ENCODE results near the gene TAS1R3. TPM values are rescaled to one million over a fixed set of nuclear protein-coding genes. Genes with fewer than 3 reads are reported as not detected.

The TAS1R3 gene
- polyA plus RNA-seq, 1 donor from 2014 or later: 1.0 TPM

DNA sequence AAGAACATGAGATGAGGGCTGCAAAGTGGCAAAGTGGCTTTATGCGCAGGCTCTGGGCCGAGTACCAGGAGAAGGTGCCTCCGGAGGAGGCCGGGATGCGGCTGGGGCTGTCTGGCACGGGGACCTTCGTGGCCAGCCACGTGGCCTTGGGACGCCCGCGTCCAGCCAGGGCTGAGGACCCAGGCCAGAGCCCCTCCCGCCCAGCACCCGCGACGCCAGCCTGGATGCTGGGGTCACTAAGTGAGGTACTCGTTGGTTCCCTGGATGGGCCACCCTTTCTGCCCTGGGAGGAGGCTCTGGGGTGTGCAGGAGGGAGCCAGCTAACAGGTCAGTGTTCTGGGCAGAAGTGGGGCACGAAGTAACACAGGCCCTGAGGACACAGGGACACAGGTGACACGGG lies 38.2 kb upstream of the TAS1R3 start:
- Histone ChIP-seq H3K9me3 (ENCODE audit: low read length) (no peaks in the 10 kb centered on the region), H3K36me3 (ENCODE audit: insufficient read depth, low read length) (no peaks in the 10 kb centered on the region), H3K9ac (ENCODE audit: low read length) (no peak overlapping the region), H3K9me2 (ENCODE audit: insufficient read depth, low read length) (no peaks in the 10 kb centered on the region), H4K20me1 (ENCODE audit: insufficient read depth) (no peaks in the 10 kb centered on the region), H3K4me2 (ENCODE audit: low read length) (no peak overlapping the region), H3F3A (ENCODE audit: insufficient read depth, low read length, poor library complexity, severe bottlenecking) (no peaks in the 10 kb centered on the region), H2AFZ (ENCODE audit: low read depth, low read length) (no peak overlapping the region), H3K27ac (ENCODE audit: low read length) (no peak overlapping the region), H3K27me3 (ENCODE audit: insufficient read depth, low read depth, low read length) (no peaks in the 10 kb centered on the region), H3K79me2 (replicated peaks; ENCODE audit: insufficient read depth, low read length) (no peaks in the 10 kb centered on the region), H3K4me3 (ENCODE audit: low read length) (no peak overlapping the region)
- TF ChIP-seq RAD21 (conservative IDR thresholded peaks at IDR 0.05) (no peak), CTCF (IDR thresholded peaks at IDR 0.05; ENCODE audit: poor library complexity, severe bottlenecking) (no peak), EZH2 (IDR thresholded peaks at IDR 0.05; ENCODE audit: borderline replicate concordance, insufficient read depth, low read length, poor library complexity, severe bottlenecking) (no peak), TAF1 (IDR thresholded peaks at IDR 0.05; ENCODE audit: low read depth) (no peak), POLR2AphosphoS5 (IDR thresholded peaks at IDR 0.05) (no peak), EP300 (conservative IDR thresholded peaks at IDR 0.05; ENCODE audit: poor library complexity, severe bottlenecking) (no peak), MXI1 (conservative IDR thresholded peaks at IDR 0.05; ENCODE audit: poor library complexity, severe bottlenecking) (no peak), SMC3 (conservative IDR thresholded peaks at IDR 0.05; ENCODE audit: poor library complexity) (no peak)
- TF ChIP-seq, protein P1, sequence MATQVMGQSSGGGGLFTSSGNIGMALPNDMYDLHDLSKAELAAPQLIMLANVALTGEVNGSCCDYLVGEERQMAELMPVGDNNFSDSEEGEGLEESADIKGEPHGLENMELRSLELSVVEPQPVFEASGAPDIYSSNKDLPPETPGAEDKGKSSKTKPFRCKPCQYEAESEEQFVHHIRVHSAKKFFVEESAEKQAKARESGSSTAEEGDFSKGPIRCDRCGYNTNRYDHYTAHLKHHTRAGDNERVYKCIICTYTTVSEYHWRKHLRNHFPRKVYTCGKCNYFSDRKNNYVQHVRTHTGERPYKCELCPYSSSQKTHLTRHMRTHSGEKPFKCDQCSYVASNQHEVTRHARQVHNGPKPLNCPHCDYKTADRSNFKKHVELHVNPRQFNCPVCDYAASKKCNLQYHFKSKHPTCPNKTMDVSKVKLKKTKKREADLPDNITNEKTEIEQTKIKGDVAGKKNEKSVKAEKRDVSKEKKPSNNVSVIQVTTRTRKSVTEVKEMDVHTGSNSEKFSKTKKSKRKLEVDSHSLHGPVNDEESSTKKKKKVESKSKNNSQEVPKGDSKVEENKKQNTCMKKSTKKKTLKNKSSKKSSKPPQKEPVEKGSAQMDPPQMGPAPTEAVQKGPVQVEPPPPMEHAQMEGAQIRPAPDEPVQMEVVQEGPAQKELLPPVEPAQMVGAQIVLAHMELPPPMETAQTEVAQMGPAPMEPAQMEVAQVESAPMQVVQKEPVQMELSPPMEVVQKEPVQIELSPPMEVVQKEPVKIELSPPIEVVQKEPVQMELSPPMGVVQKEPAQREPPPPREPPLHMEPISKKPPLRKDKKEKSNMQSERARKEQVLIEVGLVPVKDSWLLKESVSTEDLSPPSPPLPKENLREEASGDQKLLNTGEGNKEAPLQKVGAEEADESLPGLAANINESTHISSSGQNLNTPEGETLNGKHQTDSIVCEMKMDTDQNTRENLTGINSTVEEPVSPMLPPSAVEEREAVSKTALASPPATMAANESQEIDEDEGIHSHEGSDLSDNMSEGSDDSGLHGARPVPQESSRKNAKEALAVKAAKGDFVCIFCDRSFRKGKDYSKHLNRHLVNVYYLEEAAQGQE (IDR thresholded peaks at IDR 0.05; ENCODE audit: borderline replicate concordance): no peak

DNA sequence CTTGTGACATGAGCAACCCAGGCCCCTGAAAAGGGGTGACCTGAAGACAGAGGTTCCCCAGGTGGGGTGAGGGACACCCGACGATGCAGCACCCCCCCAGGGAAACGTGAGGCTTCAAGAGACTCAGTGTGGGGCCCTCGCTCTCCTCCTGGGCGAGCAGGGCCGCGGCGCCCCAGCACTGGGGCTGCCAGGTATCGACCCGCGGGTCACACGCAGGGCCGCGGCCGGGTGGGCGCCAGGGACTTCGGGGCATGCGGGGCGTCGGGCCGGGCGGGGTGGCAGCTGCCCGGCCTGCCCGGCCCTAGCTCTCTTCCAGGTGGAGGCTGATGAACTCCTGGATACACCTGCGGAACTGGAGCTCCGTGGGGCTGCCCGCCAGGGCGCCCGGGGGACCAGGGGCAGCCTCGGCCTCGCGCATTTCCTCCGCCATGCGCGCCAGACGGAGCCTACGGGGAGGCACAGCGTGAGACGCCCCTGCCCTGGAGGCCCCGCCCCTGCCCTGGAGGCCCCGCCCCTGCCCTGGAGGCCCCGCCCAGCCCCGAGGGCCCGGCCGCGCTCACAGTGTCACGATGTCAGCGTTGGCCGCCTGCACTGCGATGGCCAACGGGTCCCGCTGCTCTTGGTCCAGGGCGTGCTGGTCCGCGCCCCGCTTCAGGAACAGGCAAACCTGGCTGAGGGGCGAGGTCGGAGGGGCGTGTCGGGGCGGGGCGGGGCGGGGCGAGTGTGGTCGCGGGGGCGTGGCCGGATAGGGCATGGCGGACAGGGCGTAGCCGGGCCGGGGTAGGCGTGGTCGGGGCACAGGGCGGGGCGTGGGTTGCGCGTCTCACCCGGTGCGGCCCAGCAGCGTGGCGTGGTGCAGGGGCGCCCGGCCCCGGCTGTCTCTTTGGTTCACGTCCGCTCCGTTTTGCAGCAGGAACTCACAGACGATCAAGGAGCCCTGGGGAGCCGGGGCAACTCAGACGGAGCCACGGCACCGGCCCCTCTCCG lies 37.5 kb upstream of the TAS1R3 start:
- no peaks in the 10 kb centered on the region for H3K79me2 ChIP-seq (replicated peaks; ENCODE audit: insufficient read depth, low read length)
- no peaks in the 10 kb centered on the region for H4K20me1 ChIP-seq (ENCODE audit: insufficient read depth)
- H3K4me3 ChIP-seq (ENCODE audit: low read length): no peak overlapping the region
- H3K9me2 ChIP-seq (ENCODE audit: insufficient read depth, low read length): no peaks in the 10 kb centered on the region
- H3K4me2 ChIP-seq (ENCODE audit: low read length): no peak overlapping the region
- no peak overlapping the region for H3K27ac ChIP-seq (ENCODE audit: low read length)
- no peak overlapping the region for H3K9ac ChIP-seq (ENCODE audit: low read length)
- H3F3A ChIP-seq (ENCODE audit: insufficient read depth, low read length, poor library complexity, severe bottlenecking): no peaks in the 10 kb centered on the region
- no peaks in the 10 kb centered on the region for H3K36me3 ChIP-seq (ENCODE audit: insufficient read depth, low read length)
- no peaks in the 10 kb centered on the region for H3K9me3 ChIP-seq (ENCODE audit: low read length)
- TF ChIP-seq EP300 (conservative IDR thresholded peaks at IDR 0.05; ENCODE audit: poor library complexity, severe bottlenecking) (no peak), EZH2 (IDR thresholded peaks at IDR 0.05; ENCODE audit: borderline replicate concordance, insufficient read depth, low read length, poor library complexity, severe bottlenecking) (no peak), RAD21 (conservative IDR thresholded peaks at IDR 0.05) (no peak), CTCF (IDR thresholded peaks at IDR 0.05; ENCODE audit: poor library complexity, severe bottlenecking) (no peak), TAF1 (IDR thresholded peaks at IDR 0.05; ENCODE audit: low read depth) (no peak)
- TF ChIP-seq, protein P1 (IDR thresholded peaks at IDR 0.05; ENCODE audit: borderline replicate concordance): no peak
- no peak overlapping the region for H2AFZ ChIP-seq (ENCODE audit: low read depth, low read length)
- H3K27me3 ChIP-seq (ENCODE audit: insufficient read depth, low read depth, low read length): no peaks in the 10 kb centered on the region

All from neural cell (in vitro differentiated cells).